Amniotic stem cell (primary cell): Measurements from ENCODE around the gene CSF1R.

ENCODE experiments used
- DNase-seq: peaks from one replicate; lab custom pipeline; 2025; lab: John Stamatoyannopoulos, UW

Gene CSF1R

DNA sequence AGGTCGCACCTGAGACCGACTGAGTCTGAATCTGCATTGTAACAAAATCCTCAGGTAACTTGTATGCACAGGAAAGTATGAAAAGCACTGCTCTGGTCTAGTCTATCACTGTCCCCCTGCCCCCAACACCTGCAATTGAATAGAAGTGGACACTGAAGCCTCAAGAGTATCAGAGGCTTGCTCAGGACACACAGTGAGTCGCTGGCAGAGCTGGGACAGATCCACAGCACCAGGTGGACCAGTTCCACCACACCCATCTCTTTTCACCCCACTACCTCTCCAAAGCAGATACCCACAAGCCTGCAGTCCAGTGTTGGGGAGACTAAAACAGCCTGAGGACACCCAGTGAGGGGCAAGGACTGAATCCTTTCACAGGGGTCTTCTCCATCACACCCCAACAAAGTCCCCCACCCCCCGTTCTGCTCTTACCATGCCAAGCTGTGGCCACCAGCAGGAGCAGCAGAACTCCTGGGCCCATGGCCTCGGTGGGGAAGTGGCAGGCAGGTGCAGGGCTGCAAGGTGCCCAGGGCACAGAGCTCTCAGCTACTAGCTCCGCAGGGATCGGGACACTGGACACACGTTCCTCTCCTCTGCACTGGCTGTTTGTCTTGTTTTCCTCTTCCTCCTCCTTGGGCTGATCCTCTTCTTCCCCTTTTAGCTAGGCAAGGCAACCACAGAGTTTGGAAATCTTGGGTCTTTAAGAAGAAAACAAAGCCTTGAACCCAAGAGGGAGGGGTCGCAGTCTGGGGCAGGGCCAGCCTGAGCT, at the start of gene CSF1R:
TSS of gene CSF1R (minus strand) at position 605 of the 766 bp plus-strand sequence. CDS start at position 478, 127 bp downstream.
- no peak for DNase-seq

DNA sequence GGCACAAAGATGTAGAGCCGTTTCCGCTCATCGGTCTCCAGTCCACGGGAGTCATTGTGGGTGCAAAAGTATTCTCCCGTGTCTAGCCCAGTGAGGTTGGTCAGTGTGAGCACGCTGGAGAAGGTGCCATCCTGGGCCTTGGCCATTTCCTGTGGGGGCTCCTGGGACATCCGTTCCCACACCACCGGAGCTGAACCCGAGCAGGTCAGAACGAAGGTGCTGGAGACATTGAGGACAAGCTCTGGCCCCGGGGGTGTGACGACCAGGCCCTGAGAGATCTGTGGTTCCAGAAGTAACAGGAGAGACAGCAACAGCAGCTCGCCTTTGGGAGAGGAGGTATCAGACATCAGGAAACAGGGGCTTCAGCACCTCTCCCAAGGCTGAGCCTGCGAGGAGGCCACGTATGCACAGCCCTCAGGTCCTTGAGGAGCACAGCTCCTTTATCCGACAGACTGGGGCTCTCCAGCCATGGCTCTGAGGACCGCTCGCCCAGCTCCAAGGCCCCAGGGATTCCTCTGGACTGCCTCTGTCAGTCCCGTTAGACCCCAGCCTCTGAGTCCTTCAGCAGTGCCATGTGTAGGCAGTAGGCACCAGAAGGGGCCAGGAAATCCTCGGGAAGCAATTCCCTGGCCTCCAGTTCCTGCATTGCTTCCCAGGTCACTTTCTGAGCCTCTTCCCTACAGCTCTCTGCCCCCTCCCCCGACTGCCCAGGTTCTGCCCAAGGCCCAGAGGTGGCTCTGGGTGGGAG, 49.4 kb upstream of the CSF1R start:
- DNase-seq, result no peak

DNA sequence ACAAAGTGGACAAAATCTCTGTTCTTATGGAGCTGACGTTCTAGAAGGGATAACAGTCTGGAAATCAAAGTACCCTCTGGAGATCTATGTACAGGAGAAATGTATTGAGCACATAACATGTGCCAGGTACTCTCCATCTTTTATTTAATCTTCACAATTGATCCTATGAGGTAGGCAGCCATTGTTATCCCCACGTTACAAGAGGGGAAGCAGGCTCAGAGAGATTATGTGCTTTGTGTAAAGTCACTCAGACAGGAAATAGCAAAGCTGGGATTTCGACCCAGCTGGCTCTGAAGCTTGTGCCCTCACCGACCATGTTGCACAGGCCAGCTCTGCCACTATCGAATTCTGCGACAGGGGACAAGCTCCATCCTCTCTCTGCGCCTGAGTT, 47.8 kb upstream of the CSF1R start:
- no peak for DNase-seq

DNA sequence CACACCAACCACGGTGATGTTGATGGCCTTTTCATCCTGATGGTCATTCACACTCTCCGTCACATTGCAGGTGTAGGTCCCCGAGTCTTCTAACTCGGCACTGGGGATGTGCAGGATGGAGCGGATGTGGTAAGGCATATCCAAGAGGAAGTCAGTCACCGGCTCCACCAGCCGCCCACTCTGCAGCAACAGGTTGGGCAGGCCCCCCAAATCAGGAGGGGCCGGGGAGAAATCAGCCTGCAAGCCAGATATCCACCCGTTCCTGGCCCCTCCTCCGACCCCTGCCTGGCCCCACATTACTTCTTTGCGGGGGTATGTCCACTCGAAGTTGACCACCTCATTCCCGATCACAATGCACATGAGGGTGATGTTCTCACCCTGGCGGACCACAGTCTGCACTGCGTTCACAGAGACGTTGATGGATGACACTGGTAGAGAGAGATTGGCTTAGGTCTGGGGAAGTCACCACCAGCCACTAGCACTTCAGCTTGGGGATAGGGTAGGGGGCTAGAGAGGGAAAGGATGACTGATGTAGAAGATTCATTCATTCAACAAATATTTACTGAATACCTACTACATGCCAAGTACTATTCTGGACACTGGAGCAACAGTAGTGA, 47.3 kb upstream of the CSF1R start:
- no peak for DNase-seq

DNA sequence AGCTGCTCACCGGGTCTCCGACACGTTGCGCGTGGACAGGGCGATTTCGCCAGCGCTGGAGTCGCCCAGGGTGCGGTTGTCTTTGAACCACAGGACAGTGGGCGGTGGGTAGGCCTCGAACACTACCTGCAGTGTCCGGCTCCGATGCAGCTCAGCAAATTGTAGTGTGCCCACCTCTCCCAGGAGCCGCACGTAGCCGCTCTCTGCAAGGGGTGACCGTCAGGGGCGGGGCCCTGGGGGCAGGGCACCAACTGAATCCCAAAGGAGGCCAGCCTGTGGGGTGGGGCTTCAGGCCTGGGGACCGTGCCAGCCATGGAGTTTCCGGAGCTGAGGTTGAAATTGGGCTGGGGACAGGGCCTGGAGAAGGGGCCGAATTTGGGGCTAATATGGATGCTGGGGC, 46.4 kb upstream of the CSF1R start:
- no peak for DNase-seq

DNA sequence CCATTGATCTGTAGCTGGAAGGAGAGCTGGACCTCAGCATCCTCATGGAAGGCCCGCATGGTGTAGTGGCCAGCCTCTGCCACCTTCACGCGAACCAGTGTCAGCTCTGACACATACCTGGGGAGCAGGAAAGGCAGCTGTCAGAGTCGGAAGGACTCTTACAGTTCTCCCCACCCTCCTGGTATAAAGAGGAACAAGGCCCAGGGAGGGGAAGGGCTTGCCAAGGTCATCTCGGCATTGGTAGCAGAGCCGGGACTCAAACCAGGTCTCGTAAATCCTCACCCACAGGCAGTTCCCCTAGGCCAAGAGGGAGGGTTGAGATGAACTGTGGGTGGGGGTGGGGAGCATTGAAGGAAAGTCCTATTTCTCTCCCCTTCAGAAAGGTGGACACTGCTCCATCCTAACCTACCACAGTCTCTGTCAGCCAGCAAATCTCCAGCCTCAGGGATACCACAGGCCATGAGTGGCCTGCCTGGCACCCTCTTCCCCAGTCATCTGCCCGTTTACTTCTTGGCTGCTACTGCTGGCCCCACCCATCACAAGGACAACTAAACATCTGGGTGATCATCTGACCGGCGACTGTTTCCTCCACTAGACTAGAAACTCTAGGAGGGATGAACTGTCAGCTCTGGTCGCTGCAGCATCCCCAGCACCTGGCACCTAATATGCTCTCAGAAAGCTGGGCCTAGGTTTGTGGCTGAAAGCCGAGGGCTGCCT, 45.8 kb upstream of the CSF1R start:
- no peak for DNase-seq

DNA sequence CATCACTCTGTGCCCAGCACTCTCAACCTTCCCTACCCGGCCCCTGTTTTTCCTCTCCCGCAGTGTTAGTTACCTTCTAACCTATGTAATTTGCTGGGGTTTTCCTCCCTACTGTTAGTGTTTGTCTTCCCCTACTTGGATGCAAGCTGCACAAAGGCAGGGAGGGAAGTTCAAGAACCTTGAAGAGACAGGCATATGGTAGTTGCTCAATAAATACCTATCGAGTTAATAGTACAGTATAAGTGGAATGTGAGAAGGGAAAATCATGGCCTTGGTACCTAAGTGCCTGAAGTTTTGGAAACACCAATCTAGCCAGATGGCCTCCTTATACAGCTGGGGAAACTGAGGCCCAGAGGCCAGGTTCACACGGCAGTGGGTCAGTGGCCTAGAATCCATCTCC, 45.1 kb upstream of the CSF1R start:
- no peak for DNase-seq

DNA sequence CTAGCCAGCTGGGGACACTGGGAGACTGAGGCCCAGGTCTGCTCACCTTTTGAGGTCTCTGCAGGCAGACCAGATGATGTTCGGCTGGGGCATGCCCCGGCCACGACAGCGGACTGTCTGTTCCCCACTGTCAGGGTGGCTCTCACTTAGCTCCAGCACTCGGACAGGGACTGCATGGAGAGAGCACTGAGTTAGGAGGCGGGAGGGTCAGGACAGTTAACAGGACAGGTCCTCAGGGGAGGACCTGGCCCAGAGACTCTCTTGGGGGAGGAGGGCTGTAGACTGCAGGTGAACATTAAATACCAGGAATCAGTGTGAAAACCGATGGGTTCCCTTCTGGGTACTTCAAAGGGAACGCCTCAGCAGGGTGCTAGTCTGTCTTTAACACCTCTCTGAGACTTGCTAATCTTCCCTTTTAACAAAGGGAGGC, 44.2 kb upstream of the CSF1R start:
- no peak for DNase-seq

DNA sequence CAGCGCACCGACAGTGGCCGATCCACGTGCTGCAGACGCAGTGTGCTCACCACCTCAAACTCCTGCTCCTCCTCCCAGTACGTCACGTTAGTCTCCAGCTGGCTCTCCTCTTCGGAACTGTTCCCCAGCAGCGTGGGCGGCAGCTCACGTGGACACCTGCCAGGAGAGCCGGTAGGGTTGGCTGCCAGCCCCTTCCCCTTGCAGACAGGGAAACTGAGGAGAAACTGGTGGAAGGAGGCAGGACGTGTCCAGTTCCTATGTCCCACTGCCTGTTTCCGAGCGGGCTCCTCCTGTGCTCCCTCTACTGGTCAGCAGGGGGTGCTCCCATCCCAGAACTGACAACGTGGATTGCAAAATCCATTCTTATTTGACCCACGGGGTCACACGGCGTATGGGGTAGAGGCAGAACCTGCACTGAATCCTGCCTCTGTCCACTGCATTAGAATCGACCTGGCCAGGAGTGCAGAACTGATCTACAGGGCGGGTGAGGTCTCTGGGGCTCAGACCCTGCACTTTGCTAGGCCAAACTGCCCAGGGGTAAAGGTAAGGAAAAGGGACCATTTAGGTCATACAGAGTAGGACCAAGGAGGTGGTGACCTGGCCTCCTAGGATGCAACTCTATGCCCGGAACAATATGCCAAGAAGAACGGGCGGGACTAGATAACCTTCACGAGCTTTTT, 43.6 kb upstream of the CSF1R start:
- DNase-seq, result no peak

DNA sequence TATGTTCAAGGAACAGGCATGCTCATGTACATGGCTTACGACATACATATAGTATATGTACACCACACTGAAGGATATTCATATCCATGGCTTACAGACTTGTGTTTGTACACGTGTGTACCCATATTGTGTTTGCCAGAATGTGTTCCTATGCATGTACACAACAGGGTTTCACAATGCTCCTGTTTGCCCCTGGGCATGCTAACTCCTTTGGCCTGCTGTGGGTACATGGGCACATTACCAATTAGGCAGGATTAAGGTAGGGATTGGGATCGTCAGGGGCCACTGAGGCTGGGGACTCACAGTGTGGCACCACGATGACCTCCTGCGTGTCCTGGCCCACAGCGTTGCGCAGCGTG, 43.1 kb upstream of the CSF1R start:
- no peak for DNase-seq

DNA sequence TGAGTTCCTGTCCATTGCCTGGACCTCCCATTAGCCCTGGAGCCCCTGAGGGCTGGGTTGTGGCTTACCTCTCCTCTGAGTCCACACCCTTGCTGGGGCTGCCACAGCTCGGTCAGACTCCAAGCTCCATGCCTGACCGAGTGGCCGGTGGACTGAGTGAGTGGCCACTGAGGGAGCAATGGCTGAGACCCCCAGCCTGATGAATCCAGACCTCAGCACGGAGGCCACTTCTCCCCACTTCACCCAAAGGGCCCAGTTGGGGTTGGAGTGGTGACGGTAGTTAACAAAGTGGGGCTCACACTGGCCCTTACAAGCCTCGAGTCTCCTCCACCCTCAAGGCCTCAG, 40.5 kb upstream of the CSF1R start:
- no peak for DNase-seq

DNA sequence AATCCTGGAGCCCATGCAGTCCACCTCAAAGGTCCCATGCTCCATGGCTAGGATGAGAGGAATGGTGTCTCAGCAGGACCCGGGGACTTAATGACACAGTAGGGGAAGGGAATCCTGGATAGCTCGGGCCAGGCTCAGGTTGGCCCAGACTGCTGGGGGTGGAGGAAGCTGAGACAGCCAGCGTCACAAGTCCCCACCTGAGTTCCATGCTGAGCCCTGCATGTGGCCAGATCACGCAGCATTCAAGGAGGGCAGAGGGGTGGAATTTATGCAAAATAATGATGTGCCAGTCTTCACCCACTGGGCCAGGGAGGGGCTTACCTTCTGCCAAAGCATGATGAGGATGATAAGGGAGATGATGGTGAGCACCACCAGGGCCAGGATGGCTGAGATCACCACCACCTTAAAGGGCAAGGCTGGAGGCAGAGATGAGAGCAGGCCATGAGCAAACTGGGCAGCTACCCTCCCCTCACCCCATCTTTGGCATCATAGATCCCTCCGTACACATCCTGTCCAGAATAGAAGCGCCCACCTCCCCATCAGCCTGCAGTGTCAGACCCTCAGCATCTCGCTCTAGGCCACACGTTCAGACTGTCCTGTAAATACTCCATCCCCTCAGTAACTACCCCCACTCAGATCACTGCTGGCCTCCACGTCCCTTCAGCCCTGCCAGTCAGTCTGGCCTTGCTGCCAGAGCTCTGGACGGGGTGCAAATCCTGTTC, 40.0 kb upstream of the CSF1R start:
- no peak for DNase-seq

DNA sequence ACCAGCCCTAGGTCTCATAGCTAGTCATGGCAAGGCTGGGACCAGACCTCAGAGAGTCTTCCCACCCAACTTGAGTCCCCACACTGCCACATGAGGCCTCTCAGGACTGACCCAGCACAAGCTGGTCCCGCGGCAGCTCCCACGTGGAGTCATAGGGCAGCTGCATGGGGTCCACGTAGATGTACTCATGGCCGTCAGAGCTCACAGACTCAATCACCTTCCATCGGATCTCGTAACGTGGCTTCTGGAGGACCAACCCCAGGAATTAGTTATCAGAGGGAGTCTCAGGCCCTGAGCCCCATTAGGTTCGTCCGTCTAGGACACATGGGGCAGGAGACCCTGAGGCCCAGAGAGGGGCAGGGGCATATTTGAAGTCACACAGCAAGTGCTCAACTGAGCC, 39.0 kb upstream of the CSF1R start:
- no peak for DNase-seq

DNA sequence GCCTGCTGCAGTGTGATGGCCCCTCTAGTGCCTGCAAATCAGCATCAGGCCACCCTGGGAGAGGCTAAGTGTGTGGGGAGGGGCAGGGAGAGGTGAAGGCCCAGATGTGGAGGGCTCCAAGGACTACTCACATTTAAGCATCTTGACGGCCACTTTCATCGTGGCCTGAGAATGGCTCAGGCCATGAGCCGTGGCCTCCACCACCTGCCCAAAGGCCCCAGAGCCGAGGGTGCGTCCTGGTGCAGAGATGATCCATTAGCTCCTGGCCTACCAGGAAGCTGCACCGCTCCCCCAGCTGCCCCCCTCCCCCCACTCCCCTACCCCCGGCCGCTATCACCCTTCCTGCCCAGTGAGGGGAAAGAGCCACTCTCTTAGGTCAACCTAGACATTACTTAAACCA, 38.2 kb upstream of the CSF1R start:
- DNase-seq, result no peak

DNA sequence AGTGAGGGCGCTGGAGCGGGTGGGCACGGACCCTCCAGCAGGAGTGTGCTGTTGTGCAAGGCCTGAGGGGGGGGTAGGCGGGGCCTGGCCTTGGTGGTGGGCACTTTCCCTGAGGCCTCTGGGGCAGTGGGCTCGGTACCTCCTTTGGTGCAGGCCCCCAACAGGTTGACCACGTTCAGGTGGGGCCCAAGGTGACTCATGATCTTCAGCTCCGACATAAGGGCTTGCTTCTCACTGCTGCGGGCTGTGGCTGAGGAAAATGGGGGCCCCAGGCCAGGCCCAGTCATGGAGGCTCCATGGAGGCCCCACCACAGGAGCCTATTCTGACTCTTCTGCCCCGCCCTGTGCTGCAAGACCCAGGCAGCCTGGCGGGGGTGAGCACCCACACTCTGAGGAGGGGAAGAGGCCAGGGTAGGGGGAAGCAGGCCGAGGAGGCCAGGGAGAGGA, 37.8 kb upstream of the CSF1R start:
- no peak for DNase-seq

DNA sequence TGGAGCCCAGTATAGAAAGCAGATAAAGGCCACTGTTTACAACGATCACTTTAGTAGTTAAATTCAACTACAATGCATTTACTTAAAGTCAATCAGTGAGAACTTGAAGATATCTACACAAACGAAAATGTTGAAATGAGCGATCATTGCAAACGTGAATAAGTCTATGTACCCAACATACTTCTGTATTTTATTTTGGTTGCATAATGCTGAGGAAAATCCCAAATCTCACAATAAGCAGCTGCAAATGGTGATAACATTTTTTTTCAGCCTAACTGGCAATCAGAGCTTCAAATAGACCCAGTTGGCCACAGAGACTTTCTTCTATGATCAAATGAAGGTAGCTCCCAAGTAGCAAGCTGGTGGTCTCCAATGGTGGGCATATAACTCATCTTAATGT, 37.2 kb upstream of the CSF1R start:
- no peak for DNase-seq

DNA sequence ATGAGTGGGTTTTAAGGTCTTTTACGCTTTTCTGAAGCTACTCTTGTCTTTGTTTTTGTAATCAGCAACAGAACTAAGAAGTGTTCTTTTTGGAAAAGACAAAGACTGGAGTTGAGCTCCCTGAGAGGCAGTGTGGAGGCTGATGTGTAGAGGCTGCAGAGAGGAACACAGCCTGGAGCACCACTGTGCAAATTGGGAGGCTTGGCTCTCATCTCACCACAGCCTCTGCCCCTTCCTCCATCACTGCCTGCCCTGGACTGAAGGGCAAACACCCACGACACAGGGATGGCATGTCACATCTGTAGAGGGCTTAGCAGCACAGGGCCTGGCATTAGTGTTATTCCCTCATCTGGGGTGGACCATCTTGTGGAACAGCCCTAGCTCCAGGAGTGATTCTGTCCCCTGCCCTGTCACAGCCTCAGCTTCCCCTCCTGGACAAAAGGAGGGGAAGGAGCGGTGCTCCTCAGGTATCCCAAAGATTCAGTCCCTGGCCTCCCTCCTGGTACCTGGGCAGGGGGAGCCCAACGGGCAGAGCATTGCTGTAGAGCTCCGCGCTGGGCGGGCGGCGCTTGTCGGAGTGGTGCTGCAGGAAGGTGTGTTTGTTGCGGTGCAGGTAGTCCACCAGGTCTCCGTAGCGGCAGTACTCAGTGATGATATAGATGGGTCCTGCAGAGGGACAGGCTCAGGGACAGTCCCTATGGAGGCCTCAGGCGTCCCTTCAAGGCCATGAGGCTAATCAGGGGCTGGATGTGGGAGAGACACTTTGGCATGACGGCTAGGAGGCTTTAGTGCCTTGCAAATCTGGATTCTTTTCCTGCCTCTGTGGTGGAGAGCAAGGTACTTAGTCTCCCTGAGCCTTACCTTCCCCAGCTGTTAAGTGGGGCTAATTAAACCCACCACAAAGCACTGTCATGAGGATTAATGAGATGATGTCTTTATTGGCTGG, 36.5 kb upstream of the CSF1R start:
- no peak for DNase-seq

DNA sequence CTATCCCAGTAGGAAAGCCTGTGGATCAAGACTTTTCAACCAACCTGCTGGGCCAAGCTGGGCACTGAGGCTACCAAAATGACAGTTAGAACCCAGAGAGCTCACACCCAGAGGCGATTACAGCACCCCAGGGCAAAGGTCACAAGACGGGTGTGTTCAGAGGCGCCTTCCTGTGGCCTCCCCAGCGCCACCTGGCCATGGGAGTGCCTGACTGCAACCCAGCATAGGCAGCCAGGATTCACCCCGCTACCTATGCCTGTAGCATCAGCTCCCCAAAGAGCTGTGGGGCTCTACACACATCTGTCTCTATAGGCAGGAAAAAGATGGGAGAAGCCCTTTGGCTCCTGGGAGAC, 35.8 kb upstream of the CSF1R start:
- DNase-seq, result no peak

DNA sequence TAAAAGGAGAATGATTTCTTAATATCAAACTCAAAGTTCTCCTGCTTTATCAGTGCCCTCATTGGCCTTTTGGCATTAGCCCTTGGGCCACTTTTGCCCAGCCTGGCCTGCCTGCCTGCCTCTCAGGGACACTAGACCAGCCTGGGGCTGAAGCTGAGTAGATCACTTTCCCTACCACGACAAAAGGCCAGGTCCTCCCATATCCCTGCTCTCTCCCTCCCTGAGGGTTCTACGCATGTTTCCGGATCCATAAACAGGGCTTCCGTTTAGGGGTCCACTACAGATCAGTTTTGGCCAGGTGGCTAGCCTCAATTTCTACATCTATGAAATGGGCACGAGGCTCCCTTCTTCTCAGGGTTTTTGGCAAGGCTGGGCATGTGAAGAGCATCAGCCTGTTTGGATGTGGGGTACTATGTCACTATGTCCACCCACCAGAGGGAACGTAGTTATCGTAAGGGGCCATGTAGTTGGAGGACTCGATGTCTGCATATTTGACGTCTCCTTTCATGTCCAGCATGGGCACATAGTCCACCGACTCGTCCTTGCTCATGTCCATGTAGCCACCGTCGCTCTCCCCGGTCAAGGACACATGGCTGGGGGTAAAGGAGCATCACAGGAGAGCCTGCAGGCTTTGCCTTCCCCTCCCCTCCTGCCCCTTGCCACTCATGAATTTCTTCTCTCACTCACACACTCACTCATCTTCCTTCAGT, 35.2 kb upstream of the CSF1R start:
- no peak for DNase-seq
